IMR-90 (cell line): ENCODE measurements around the gene HOMEZ. TPM values are rescaled to one million over a fixed set of nuclear protein-coding genes. Genes with fewer than 3 reads are reported as not detected.

ENCODE experiments used
- ATAC-seq: fragments of 200-7000 bp; cut with Tn5 transposase; 2 replicates; pipeline ENCODE4 v1.9.1; 2020; ENCODE audit warnings: low read depth, mild to moderate bottlenecking, moderate library complexity
- BruUV-seq: library from RNA; stranded (reverse); fragments of 400-500 nt; replicated peaks from 2 replicates; lab custom pipeline; 2021; lab: Mats Ljungman, UMichigan
- CTCF ChIA-PET: fragments of 300-600 bp; formaldehyde crosslinking; extraction: SDS; loops from one replicate; lab custom pipeline; 2021; ENCODE audit warnings: antibody characterized with exemption; lab: Yijun Ruan, JAX
- POLR2A ChIA-PET: fragments of 300-600 bp; sonication (Branson Sonifier 250); formaldehyde crosslinking; loops from one replicate; lab custom pipeline; 2022; ENCODE audit warnings: antibody characterized with exemption; ENCODE audit not compliant: unreplicated experiment; lab: Charles Lee
- DNase-seq: peaks from one replicate; pipeline ENCODE4 v3.0.0; 2013
- H2AFZ ChIP-seq: replicated peaks from 2 replicates; pipeline ENCODE3; 2013; ENCODE audit warnings: low read length, mild to moderate bottlenecking; ENCODE audit not compliant: poor library complexity
- H2AK5ac ChIP-seq: 2 replicates; pipeline ENCODE4 v1.6.1; 2013; ENCODE audit warnings: low read depth, low read length, inconsistent platforms
- H2AK9ac ChIP-seq: replicated peaks from 2 replicates; pipeline ENCODE3; 2013; ENCODE audit warnings: mild to moderate bottlenecking, low read depth, low read length, moderate library complexity; ENCODE audit not compliant: poor library complexity
- H2BK120ac ChIP-seq: 2 replicates; pipeline ENCODE4 v1.6.1; 2013; ENCODE audit warnings: low read depth, low read length, inconsistent platforms
- H2BK15ac ChIP-seq: 3 replicates; pipeline ENCODE4 v1.6.1; 2013; ENCODE audit warnings: low read depth, low read length, inconsistent platforms
- H2BK20ac ChIP-seq: 2 replicates; pipeline ENCODE4 v1.6.1; 2013; ENCODE audit warnings: low read depth, mild to moderate bottlenecking, inconsistent platforms, low read length, moderate library complexity
- H2BK5ac ChIP-seq: 2 replicates; pipeline ENCODE4 v1.6.1; 2013; ENCODE audit warnings: mild to moderate bottlenecking, low read depth, low read length, inconsistent platforms; ENCODE audit not compliant: poor library complexity, severe bottlenecking
- H3K14ac ChIP-seq: replicated peaks from 2 replicates; pipeline ENCODE4 v1.6.1; 2013; ENCODE audit warnings: low read depth, low read length, inconsistent platforms
- H3K18ac ChIP-seq: 2 replicates; pipeline ENCODE4 v1.6.1; 2013; ENCODE audit warnings: low read depth, low read length, control low read depth
- H3K23ac ChIP-seq: 2 replicates; pipeline ENCODE4 v1.6.1; 2013; ENCODE audit warnings: low read depth, low read length, inconsistent platforms
- H3K27ac ChIP-seq: 2 replicates; pipeline ENCODE4 v1.5.1; 2013; ENCODE audit warnings: mild to moderate bottlenecking, control low read depth, low read length; ENCODE audit not compliant: insufficient read depth
- H3K27me3 ChIP-seq: 2 replicates; pipeline ENCODE4 v1.6.1; 2013; ENCODE audit warnings: low read length; ENCODE audit not compliant: control insufficient read depth, insufficient read depth
- H3K36me3 ChIP-seq: 2 replicates; pipeline ENCODE4 v1.6.1; 2013; ENCODE audit warnings: low read length, mixed read lengths; ENCODE audit not compliant: control insufficient read depth, insufficient read depth
- H3K4ac ChIP-seq: 2 replicates; pipeline ENCODE4 v1.6.1; 2013; ENCODE audit warnings: low read depth, low read length, inconsistent platforms
- H3K4me1 ChIP-seq: 2 replicates; pipeline ENCODE4 v1.6.1; 2013; ENCODE audit warnings: low read length, mixed read lengths; ENCODE audit not compliant: control insufficient read depth, insufficient read depth
- H3K4me2 ChIP-seq: 2 replicates; pipeline ENCODE4 v1.6.1; 2013; ENCODE audit warnings: low read depth, mild to moderate bottlenecking, control low read depth, low read length, moderate library complexity
- H3K4me3 ChIP-seq: 2 replicates; pipeline ENCODE4 v1.5.1; 2013; ENCODE audit warnings: low read depth, mild to moderate bottlenecking, control low read depth, low read length, moderate library complexity; ENCODE audit not compliant: insufficient read depth
- H3K56ac ChIP-seq: 2 replicates; pipeline ENCODE4 v1.6.1; 2013; ENCODE audit warnings: low read length, inconsistent platforms; ENCODE audit not compliant: insufficient read depth; ENCODE audit errors: extremely low read depth
- H3K79me1 ChIP-seq, 2 experiments: 2 replicates each; pipeline ENCODE4 v1.6.1; 2013; ENCODE audit warnings: low read length in 2 of 2, inconsistent platforms in 1 of 2, low read depth in 1 of 2
- H3K9ac ChIP-seq: 2 replicates; pipeline ENCODE4 v1.6.1; 2013; ENCODE audit warnings: low read depth, low read length, control low read depth
- H3K9me1 ChIP-seq: 2 replicates; pipeline ENCODE4 v1.6.1; 2013; ENCODE audit warnings: low read length, inconsistent platforms; ENCODE audit not compliant: insufficient read depth
- H3K9me3 ChIP-seq: 2 replicates; pipeline ENCODE4 v1.6.1; 2013; ENCODE audit warnings: low read length; ENCODE audit not compliant: control insufficient read depth, insufficient read depth
- H4K20me1 ChIP-seq: 2 replicates; pipeline ENCODE4 v1.6.1; 2013; ENCODE audit warnings: low read length, inconsistent platforms; ENCODE audit not compliant: insufficient read depth
- H4K5ac ChIP-seq: 2 replicates; pipeline ENCODE4 v1.6.1; 2013; ENCODE audit warnings: mild to moderate bottlenecking, low read depth, low read length, control low read depth
- H4K8ac ChIP-seq, 2 experiments: 2 replicates each; pipeline ENCODE4 v1.6.1; 2013; ENCODE audit warnings: low read depth in 2 of 2, low read length in 2 of 2, control low read depth in 1 of 2, inconsistent platforms in 1 of 2
- H4K91ac ChIP-seq: 2 replicates; pipeline ENCODE4 v1.6.1; 2013; ENCODE audit warnings: low read depth, low read length, inconsistent platforms; ENCODE audit not compliant: insufficient read depth
- BHLHE40 ChIP-seq: fragments of 150-350 bp; IDR thresholded peaks from 2 replicates; pipeline ENCODE4 v1.6.1; 2016; ENCODE audit warnings: mild to moderate bottlenecking, low read depth, low read length
- CEBPB ChIP-seq: IDR thresholded peaks from 2 replicates; pipeline ENCODE4 v1.6.1; 2012; ENCODE audit warnings: low read depth, low read length, improper control_type of control experiment
- CHD1 ChIP-seq: IDR thresholded peaks from 2 replicates; pipeline ENCODE4 v1.6.1; 2012; ENCODE audit warnings: low read depth, low read length, improper control_type of control experiment
- MAZ ChIP-seq: IDR thresholded peaks from 2 replicates; pipeline ENCODE4 v1.6.1; 2012; ENCODE audit warnings: low read depth, mild to moderate bottlenecking, low read length, improper control_type of control experiment, moderate library complexity, borderline replicate concordance
- MXI1 ChIP-seq: IDR thresholded peaks from 2 replicates; pipeline ENCODE4 v1.6.1; 2012; ENCODE audit warnings: low read depth, mild to moderate bottlenecking, low read length, moderate library complexity, borderline replicate concordance
- NFE2L2 ChIP-seq: fragments of 150-350 bp; IDR thresholded peaks from 2 replicates; pipeline ENCODE4 v1.6.1; 2016; ENCODE audit warnings: low read depth, mild to moderate bottlenecking, low read length
- POLR2A ChIP-seq: IDR thresholded peaks from 2 replicates; pipeline ENCODE4 v1.6.1; 2012; ENCODE audit warnings: mild to moderate bottlenecking, low read depth, low read length
- RFX5 ChIP-seq: IDR thresholded peaks from 2 replicates; pipeline ENCODE4 v1.8.0; 2012; ENCODE audit warnings: low read depth, mild to moderate bottlenecking, low read length, moderate library complexity
- SMC3 ChIP-seq: fragments of 150-350 bp; IDR thresholded peaks from 2 replicates; pipeline ENCODE4 v1.6.1; 2016; ENCODE audit warnings: low read depth, mild to moderate bottlenecking, antibody characterized with exemption, low read length, moderate library complexity
- WGBS, 2 experiments: methylation state at CpG; one replicate each; pipeline versions ENCODE4 v1.1.5 to v1.1.7; 2013; ENCODE audit warnings: missing lambda C conversion rate in 2 of 2; ENCODE audit not compliant: insufficient read length in 1 of 2; ENCODE audit errors: extremely low coverage in 2 of 2; 5-methylcytosine and 5-hydroxymethylcytosine counted together
- dilution Hi-C: fragments of 300-500 bp; cut with HindIII; formaldehyde crosslinking; loops from one replicate; pipeline ENCODE4 v1.14.3; 2018; ENCODE audit warnings: low sequenced_read_pairs; ENCODE audit not compliant: unreplicated experiment
- in situ Hi-C: fragments of 300-500 bp; cut with MboI; formaldehyde crosslinking; loops from 3 replicates; pipeline ENCODE4 v1.14.3; 2019; ENCODE audit warnings: low sequenced_read_pairs, inconsistent platforms, mixed read lengths
- intact Hi-C: fragments of 100-400 bp; cut with micrococcal nuclease; formaldehyde crosslinking; loops from 2 replicates; pipeline ENCODE4 v1.10.0; 2022
- polyA plus RNA-seq, 3 experiments: library from polyadenylated mRNA; depleted of rRNA; stranded (reverse); fragments of >200 nt; gene quantifications; 2 replicates each; pipeline ENCODE4 v1.2.3, GENCODE V29; 2012; ENCODE audit warnings: low replicate concordance in 1 of 3
- total RNA-seq: library from RNA; depleted of rRNA; stranded (reverse); fragments of >200 nt; gene quantifications from 2 replicates; pipeline ENCODE4 v1.2.3, GENCODE V29; 2012
- TF ChIP-seq, protein P1 (sequence below): fragments of 150-350 bp; IDR thresholded peaks from 2 replicates; pipeline ENCODE4 v1.6.1; 2017; ENCODE audit warnings: mild to moderate bottlenecking, antibody characterized with exemption, low read length, low read depth
- TF ChIP-seq, protein P2 (sequence below): fragments of 150-350 bp; IDR thresholded peaks from 2 replicates; pipeline ENCODE4 v1.6.1; 2016; ENCODE audit warnings: low read depth, mild to moderate bottlenecking, low read length, moderate library complexity, borderline replicate concordance
- TF ChIP-seq, protein P3 (sequence below): conservative IDR thresholded peaks from 2 replicates; pipeline ENCODE4 v1.5.1; 2012; ENCODE audit warnings: mild to moderate bottlenecking, low read depth, low read length, improper control_type of control experiment

HOMEZ gene
- total and polyA plus RNA-seq, 2 of the 4 experiments (the other 2 are of a cell fraction) = 7.7 to 9.7 TPM

DNA sequence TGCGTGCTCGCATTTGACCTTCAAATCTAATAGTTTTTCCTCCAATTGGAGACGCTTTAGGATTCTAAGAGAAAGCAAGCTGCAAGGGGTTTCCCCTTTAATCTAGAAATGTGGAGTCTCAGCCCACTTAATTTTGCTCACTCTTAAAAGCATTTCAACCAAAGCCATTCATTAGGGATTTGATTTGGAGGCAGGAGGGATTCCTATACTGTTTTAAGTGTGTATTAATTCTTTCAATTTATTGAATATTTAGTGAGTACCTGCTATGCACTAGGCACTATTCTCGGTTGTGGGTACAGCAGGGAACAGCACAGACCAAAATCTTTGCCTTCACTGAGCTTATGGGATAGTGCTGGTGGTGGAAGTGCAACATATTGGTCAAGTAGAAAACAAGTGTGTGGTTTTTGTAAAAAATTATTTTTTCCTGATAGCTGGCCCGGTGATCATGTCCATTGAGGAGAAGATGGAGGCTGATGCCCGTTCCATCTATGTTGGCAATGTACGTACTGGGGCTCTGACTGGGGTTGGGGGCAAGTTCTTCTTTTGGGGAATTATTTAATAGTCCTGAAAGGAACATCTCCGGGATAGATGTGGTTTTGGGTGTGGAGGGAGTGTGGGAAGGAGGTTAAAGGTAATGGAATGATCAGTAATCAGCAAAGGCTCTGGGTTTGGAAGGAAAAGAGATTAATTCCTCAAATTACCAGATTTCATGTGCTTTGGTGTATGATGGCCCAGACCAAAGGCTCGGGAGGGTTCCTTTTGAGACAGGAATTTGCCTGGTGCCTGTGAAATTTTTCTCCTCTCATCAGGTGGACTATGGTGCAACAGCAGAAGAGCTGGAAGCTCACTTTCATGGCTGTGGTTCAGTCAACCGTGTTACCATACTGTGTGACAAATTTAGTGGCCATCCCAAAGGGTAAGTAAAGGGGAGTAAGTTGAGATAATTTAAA lies 36.9 kb upstream of the HOMEZ start:
- Histone ChIP-seq H3K27me3 (no peaks in the 10 kb centered on the region), H3K9me1 (no peaks in the 10 kb centered on the region), H3K56ac (peak overlapping the region; percentile 91; the same call in 1 of the 2 replicates), H4K5ac (no peak overlapping the region), H4K8ac (peak overlapping the region; percentile 34 to 83), H3K14ac (peak overlapping the region; percentile 98), H3K36me3 (peaks cover 27% of the 10 kb centered on the region), H3K4me2 (peak overlapping the region; percentile 82), H4K91ac (peak overlapping the region; percentile 87; the same call in 1 of the 2 replicates), H3K23ac (peak overlapping the region; percentile 98), H2BK20ac (no peak overlapping the region), H2AK5ac (peak overlapping the region; percentile 96), H2BK15ac (no peak overlapping the region), H3K79me1 (peaks cover 18 to 41% of the 10 kb centered on the region in 2 experiments), H3K4me1 (peaks cover 6% of the 10 kb centered on the region; the same call in 1 of the 2 replicates), H2BK5ac (peak overlapping the region; percentile 91), H3K9ac (peak overlapping the region; percentile 98), H3K4ac (peak overlapping the region; percentile 93; the same call in 1 of the 2 replicates), H2AK9ac (peak overlapping the region; percentile 98), H2AFZ (no peak overlapping the region), H2BK120ac (no peak overlapping the region), H3K4me3 (peak overlapping the region; percentile 99), H3K18ac (no peak overlapping the region; the same call in 1 of the 2 replicates), H3K27ac (peak overlapping the region; percentile 88; the same call in 1 of the 2 replicates), H4K20me1 (peaks cover 16% of the 10 kb centered on the region; the same call in 1 of the 2 replicates), H3K9me3 (no peaks in the 10 kb centered on the region)
- intact Hi-C loops (no loop called here), in situ Hi-C loops (loop anchor here (10.0 to 25.0 kb wide), 5 partner anchors 52 to 1114 kb away; partner anchors contain the start of genes CBLN3, CMTM5, EMC9 and FITM1), dilution Hi-C loops (no loop called here)
- ChIA-PET POLR2A (interaction anchor here (0.6 kb wide), 1 partner anchor 50 kb away, joined by 7 read pairs; no protein-coding TSS in a partner anchor), CTCF (interaction anchor here (1.9 kb wide), 1 partner anchor 23 kb away, joined by 4 read pairs; no protein-coding TSS in a partner anchor)
- WGBS, 2 experiments = 80 to 100% methylated on average over 1 of the region's 10 CpGs
- DNase-seq = no peak
- no TSS peak for BruUV-seq
- ATAC-seq = no peak
- TF ChIP-seq CHD1 = no peak
- no peak for TF ChIP-seq MAZ
- TF ChIP-seq MXI1 = no peak
- TF ChIP-seq, protein P1, sequence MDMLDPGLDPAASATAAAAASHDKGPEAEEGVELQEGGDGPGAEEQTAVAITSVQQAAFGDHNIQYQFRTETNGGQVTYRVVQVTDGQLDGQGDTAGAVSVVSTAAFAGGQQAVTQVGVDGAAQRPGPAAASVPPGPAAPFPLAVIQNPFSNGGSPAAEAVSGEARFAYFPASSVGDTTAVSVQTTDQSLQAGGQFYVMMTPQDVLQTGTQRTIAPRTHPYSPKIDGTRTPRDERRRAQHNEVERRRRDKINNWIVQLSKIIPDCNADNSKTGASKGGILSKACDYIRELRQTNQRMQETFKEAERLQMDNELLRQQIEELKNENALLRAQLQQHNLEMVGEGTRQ = no peak
- no peak for TF ChIP-seq CEBPB
- TF ChIP-seq, protein P2, sequence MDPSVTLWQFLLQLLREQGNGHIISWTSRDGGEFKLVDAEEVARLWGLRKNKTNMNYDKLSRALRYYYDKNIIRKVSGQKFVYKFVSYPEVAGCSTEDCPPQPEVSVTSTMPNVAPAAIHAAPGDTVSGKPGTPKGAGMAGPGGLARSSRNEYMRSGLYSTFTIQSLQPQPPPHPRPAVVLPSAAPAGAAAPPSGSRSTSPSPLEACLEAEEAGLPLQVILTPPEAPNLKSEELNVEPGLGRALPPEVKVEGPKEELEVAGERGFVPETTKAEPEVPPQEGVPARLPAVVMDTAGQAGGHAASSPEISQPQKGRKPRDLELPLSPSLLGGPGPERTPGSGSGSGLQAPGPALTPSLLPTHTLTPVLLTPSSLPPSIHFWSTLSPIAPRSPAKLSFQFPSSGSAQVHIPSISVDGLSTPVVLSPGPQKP = no peak
- TF ChIP-seq NFE2L2 = no peak
- no peak for TF ChIP-seq SMC3
- no peak for TF ChIP-seq BHLHE40
- TF ChIP-seq RFX5 = no peak
- TF ChIP-seq, protein P3, sequence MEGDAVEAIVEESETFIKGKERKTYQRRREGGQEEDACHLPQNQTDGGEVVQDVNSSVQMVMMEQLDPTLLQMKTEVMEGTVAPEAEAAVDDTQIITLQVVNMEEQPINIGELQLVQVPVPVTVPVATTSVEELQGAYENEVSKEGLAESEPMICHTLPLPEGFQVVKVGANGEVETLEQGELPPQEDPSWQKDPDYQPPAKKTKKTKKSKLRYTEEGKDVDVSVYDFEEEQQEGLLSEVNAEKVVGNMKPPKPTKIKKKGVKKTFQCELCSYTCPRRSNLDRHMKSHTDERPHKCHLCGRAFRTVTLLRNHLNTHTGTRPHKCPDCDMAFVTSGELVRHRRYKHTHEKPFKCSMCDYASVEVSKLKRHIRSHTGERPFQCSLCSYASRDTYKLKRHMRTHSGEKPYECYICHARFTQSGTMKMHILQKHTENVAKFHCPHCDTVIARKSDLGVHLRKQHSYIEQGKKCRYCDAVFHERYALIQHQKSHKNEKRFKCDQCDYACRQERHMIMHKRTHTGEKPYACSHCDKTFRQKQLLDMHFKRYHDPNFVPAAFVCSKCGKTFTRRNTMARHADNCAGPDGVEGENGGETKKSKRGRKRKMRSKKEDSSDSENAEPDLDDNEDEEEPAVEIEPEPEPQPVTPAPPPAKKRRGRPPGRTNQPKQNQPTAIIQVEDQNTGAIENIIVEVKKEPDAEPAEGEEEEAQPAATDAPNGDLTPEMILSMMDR = no peak
- TF ChIP-seq POLR2A = no peak
